GM10847 (cell line): ENCODE results near the gene UQCC3.

Experiments
- POLR2A ChIP-seq: IDR thresholded peaks from 2 replicates; pipeline ENCODE4 v1.6.1; 2011; ENCODE audit not compliant: insufficient read length; ENCODE audit errors: extremely low read depth

Gene UQCC3

GRCh38 chr11:62710001-62710345 is 38.5 kb downstream of the UQCC3 start:
- TF ChIP-seq POLR2A: no peak

- no peak for TF ChIP-seq POLR2A
Measured at GRCh38 chr11:62712276-62712812, 40.9 kb downstream of the UQCC3 start.

- no peak for TF ChIP-seq POLR2A
Measured at GRCh38 chr11:62712861-62713260, 41.4 kb downstream of the UQCC3 start.

- TF ChIP-seq POLR2A: no peak
Measured at GRCh38 chr11:62713343-62713742, 41.9 kb downstream of the UQCC3 start.

GRCh38 chr11:62715150-62716130 is 44.0 kb downstream of the UQCC3 start:
- TF ChIP-seq POLR2A: no peak

GRCh38 chr11:62716206-62716605 is 44.7 kb downstream of the UQCC3 start:
- TF ChIP-seq POLR2A: no peak

- TF ChIP-seq POLR2A: no peak
Measured at GRCh38 chr11:62716816-62717215, 45.3 kb downstream of the UQCC3 start.

GRCh38 chr11:62719302-62719978 is 48.0 kb downstream of the UQCC3 start:
- TF ChIP-seq POLR2A: no peak

- no peak for TF ChIP-seq POLR2A
Measured at GRCh38 chr11:62721994-62722393, 50.5 kb downstream of the UQCC3 start.
